Small intestine (tissue), 7 donors: Measurements from ENCODE around the gene SYTL4. TPM values are rescaled to one million over a fixed set of nuclear protein-coding genes. Genes with fewer than 3 reads are reported as not detected.

ENCODE experiments used
- DNase-seq, 2 donors: peaks; one replicate each; pipeline versions ENCODE4 v3.0.0 to v3.0.0-alpha.2; 2013
- FAIRE-seq: peaks from 2 replicates; lab custom pipeline; 2012; peaks lifted over from hg19 to GRCh38; lab: Jason Lieb, UNC
- H3K27ac ChIP-seq, 3 donors: one replicate each; pipeline ENCODE4 v1.5.1; 2013; ENCODE audit warnings: low read length in 2 of 3, mild to moderate bottlenecking in 2 of 3, control low read depth in 1 of 3, inconsistent platforms in 1 of 3, low read depth in 1 of 3, moderate library complexity in 1 of 3
- H3K27me3 ChIP-seq, 3 donors: one replicate each; pipeline ENCODE4 v1.6.1; 2013; ENCODE audit warnings: low read length in 3 of 3, inconsistent platforms in 1 of 3; ENCODE audit not compliant: control insufficient read depth in 3 of 3, insufficient read depth in 3 of 3
- H3K36me3 ChIP-seq, 3 donors: one replicate each; pipeline ENCODE4 v1.6.1; 2013; ENCODE audit warnings: low read length in 3 of 3, inconsistent platforms in 1 of 3, low read depth in 1 of 3, mild to moderate bottlenecking in 1 of 3, moderate library complexity in 1 of 3; ENCODE audit not compliant: control insufficient read depth in 3 of 3, insufficient read depth in 2 of 3
- H3K4me1 ChIP-seq, 3 donors: one replicate each; pipeline ENCODE4 v1.6.1; 2013; ENCODE audit warnings: low read length in 2 of 3, inconsistent platforms in 1 of 3, low read depth in 1 of 3, mild to moderate bottlenecking in 1 of 3, moderate library complexity in 1 of 3; ENCODE audit not compliant: control insufficient read depth in 3 of 3, insufficient read depth in 2 of 3
- H3K4me3 ChIP-seq, 3 donors: one replicate each; pipeline ENCODE4 v1.5.1; 2013; ENCODE audit warnings: low read length in 3 of 3, control low read depth in 1 of 3, inconsistent platforms in 1 of 3, low read depth in 1 of 3, mild to moderate bottlenecking in 1 of 3, moderate library complexity in 1 of 3
- H3K9me3 ChIP-seq, 2 donors: one replicate each; pipeline ENCODE4 v1.6.1; 2013; ENCODE audit warnings: low read depth in 1 of 2, low read length in 1 of 2; ENCODE audit not compliant: control insufficient read depth in 2 of 2, insufficient read depth in 1 of 2
- WGBS, 3 donors: extraction: QIAGEN DNeasy Blood & Tissue Kit; methylation state at CpG; one replicate each; pipeline ENCODE4 v1.1.7; 2013; 5-methylcytosine and 5-hydroxymethylcytosine counted together
- polyA plus RNA-seq, 4 donors: library from polyadenylated mRNA; stranded (reverse) in 3 of 4; unstranded in 1 of 4; fragments of 200-250 nt in 3 of 4; fragments of 120-200 nt in 1 of 4; gene quantifications; one replicate each; pipeline versions ENCODE4 v1.2.1 to v1.2.3, GENCODE V29; 2013
- donor health status: healthy with polysubstance abuse.
- donor health status: control.
- donor health status: control.
- donor health status: Bipolar disorder and iron deficiency.
- donor health status: healthy.

The SYTL4 gene
- polyA plus RNA-seq, 4 donors = 3.8 to 8.4 (median 5.4) TPM

DNA sequence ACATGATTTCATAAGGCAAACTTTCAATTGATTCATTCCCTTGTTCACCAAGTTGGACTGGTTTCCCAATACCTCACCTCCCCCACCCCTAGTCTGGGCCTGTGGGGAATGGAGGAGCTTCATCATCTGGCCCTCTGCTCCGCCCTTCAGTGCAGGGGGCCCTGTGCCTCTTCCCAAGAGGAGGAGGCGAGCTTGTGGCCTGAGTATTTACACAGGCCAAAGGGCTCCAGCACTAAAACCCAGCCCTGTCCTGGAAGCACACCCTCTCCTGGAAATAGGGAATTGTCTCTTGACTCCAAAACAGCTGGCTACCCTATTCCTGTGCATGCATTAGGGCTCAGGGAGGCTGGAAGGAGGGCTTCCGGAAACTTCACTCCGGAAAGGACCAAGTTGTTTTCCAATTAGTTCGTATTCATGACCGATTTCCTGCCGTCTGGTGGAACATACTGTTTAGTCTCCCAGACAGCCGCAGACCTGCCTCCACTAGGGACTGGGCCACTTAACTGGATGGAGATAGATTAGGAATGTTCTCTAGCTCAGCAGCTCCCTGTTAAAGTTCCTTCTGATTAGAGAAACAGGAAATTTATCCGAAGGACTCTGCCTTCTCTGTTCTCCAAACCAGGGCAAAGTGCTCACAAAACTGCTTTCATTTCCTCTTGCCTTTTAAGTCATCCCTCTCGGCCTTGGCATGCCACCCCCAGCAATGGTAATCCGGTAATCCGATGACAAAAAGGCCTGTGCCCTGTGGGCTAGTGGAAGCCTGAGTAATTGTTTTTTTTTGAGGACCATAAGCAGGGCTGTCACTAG lies 82.2 kb downstream of the SYTL4 start:
- no peaks in the 10 kb centered on the region for H3K36me3 ChIP-seq
- H3K4me1 ChIP-seq = peaks cover 0 to 55% (median 0%) of the 10 kb centered on the region in 3 donors
- peak overlapping the region; percentile 30 to 93 (median 86) for H3K27ac ChIP-seq
- peak; percentile 77 to 85 for DNase-seq
- WGBS, 3 donors = 18 to 45% (median 26%) methylated on average over 11 to 12 of the region's 12 CpGs
- no peaks in the 10 kb centered on the region for H3K9me3 ChIP-seq
- FAIRE-seq = no peak
- H3K27me3 ChIP-seq = peaks cover 0 to 2% (median 0%) of the 10 kb centered on the region in 3 donors
- H3K4me3 ChIP-seq = no peak overlapping the region

DNA sequence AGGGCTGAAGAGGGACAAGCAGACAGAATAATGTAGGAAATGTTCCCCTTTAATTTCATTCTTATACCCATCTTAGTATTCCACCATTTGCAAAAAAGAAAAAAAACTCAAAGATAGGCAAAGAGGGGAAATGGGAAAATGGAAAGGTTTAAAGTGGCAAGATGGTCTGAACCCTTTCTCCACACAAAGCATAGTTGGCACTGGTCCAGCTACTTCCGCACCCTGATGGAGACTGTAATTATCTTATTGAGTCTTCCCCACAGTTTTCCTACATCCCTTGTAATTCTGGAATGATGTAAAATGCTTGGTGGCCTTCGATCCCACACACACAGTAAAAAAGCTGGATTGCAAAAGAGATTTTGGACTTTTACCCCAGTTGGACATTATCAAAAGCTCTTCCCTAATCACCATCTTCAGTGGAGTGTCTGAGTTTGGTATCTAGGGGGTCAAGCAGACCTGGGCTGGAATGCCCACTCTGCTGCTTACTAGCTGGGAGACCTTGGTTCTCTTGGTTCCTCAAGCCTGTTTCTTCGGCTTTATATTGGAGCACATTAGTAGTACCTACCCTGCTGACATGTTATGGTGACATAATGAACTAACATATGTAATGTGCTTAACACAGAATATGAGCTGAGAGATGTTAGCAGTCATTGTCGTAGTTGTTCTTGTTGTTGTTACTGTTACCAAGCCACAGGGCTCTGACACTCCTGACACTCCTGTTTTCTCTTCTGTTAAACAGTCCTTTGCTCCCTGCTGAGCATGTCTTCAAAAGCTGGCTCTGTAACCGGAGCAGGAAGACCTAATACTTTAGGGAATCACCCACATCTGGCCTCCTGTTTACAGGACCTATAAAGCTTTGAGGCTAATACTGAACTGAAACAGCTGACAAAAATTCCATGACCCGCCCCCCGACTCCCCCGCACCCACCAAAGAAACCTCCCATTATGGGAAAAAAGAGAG lies 83.2 kb downstream of the SYTL4 start:
- Histone ChIP-seq H3K27ac (peak overlapping the region in 2 of 3 donors; percentile 86 to 93), H3K4me1 (peaks cover 0 to 49% (median 0%) of the 10 kb centered on the region in 3 donors), H3K36me3 (no peaks in the 10 kb centered on the region), H3K4me3 (no peak overlapping the region), H3K9me3 (no peaks in the 10 kb centered on the region), H3K27me3 (peaks cover 0 to 2% (median 0%) of the 10 kb centered on the region in 3 donors)
- DNase-seq = peak; percentile 3 to 70
- no peak for FAIRE-seq
- 55 to 75% (median 68%) methylated on average over 8 of the region's 8 CpGs for WGBS, 3 donors

DNA sequence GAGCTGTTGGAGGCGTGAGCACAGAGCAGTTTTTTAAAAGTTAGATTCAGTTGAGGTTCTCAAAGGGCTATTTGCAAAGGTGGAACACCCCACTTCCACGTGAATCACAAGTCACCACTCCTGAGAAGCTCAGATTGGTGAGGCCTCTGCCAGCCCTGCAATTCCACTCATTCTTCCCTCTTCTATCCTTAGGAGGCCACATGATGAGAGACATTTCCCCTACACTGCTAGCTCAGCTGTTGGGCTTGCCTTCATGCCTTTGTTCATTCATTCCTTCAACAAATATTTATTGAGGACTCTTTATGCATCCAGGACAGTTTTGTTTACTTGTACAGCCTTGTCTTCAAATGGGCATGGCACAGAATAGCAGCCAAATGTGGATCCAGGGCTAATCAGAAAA lies 84.2 kb downstream of the SYTL4 start:
- Histone ChIP-seq H3K4me1 (peaks cover 0 to 52% (median 0%) of the 10 kb centered on the region in 3 donors), H3K4me3 (no peak overlapping the region), H3K36me3 (no peaks in the 10 kb centered on the region), H3K9me3 (no peaks in the 10 kb centered on the region), H3K27ac (peak overlapping the region in 2 of 3 donors; percentile 86 to 93), H3K27me3 (peaks cover 0 to 2% (median 0%) of the 10 kb centered on the region in 3 donors)
- DNase-seq = no peak
- 56 to 75% (median 74%) methylated on average over 2 of the region's 2 CpGs for WGBS, 3 donors
- no peak for FAIRE-seq

DNA sequence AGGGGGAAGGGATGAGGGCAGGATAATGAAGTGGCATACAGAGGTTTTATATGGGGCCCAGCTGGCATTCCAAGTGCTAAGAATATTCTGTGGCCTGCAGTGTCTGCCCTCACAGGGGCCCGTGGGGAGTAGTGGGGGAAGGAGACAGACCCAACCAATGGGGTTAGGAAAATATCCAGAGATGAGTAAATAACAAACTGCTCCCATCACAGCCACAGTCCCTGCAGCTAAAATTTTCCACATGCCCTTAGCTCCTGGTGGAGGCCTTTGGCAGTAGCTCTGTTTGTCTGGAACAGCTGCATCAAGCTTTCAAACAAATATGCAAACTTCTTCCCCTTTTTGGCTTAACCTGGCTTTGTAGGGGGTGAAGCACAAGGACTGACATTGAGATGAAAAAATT lies 84.8 kb downstream of the SYTL4 start:
- peaks cover 0 to 2% (median 0%) of the 10 kb centered on the region in 3 donors for H3K27me3 ChIP-seq
- H3K9me3 ChIP-seq = no peaks in the 10 kb centered on the region
- peak overlapping the region in 1 of 3 donors; percentile 86 for H3K27ac ChIP-seq
- WGBS, 3 donors = 13 to 92% (median 22%) methylated on average over 1 of the region's 1 CpG
- DNase-seq (no peak), FAIRE-seq (no peak)
- peaks cover 0 to 52% (median 0%) of the 10 kb centered on the region in 3 donors for H3K4me1 ChIP-seq
- no peaks in the 10 kb centered on the region for H3K36me3 ChIP-seq
- H3K4me3 ChIP-seq = no peak overlapping the region

DNA sequence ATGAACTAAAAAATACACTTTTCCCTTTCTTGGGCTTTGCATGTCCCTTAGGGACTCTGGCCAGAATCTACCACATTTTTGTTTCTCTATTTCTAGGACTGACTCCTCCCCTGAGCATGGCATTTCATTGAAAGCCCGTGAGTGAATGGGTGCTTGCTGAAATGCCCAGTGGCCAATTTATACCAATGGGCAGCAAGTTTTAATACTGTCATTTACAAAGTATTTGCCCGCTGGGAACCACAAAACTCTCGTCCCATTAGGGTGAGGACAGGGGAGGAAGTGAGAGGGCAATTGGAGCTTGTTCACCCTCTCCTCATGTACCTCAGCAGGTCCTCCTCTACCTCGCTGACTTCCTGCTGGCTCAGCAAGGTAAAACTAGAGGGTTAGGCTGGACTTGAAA lies 86.8 kb downstream of the SYTL4 start:
- no peak overlapping the region for H3K4me3 ChIP-seq
- no peaks in the 10 kb centered on the region for H3K27me3 ChIP-seq
- DNase-seq (no peak), FAIRE-seq (no peak)
- H3K36me3 ChIP-seq = no peaks in the 10 kb centered on the region
- H3K27ac ChIP-seq = peak overlapping the region in 1 of 3 donors; percentile 32
- peaks cover 0 to 41% (median 0%) of the 10 kb centered on the region in 3 donors for H3K4me1 ChIP-seq
- 63 to 79% (median 74%) methylated on average over 4 of the region's 4 CpGs for WGBS, 3 donors
- H3K9me3 ChIP-seq = no peaks in the 10 kb centered on the region

DNA sequence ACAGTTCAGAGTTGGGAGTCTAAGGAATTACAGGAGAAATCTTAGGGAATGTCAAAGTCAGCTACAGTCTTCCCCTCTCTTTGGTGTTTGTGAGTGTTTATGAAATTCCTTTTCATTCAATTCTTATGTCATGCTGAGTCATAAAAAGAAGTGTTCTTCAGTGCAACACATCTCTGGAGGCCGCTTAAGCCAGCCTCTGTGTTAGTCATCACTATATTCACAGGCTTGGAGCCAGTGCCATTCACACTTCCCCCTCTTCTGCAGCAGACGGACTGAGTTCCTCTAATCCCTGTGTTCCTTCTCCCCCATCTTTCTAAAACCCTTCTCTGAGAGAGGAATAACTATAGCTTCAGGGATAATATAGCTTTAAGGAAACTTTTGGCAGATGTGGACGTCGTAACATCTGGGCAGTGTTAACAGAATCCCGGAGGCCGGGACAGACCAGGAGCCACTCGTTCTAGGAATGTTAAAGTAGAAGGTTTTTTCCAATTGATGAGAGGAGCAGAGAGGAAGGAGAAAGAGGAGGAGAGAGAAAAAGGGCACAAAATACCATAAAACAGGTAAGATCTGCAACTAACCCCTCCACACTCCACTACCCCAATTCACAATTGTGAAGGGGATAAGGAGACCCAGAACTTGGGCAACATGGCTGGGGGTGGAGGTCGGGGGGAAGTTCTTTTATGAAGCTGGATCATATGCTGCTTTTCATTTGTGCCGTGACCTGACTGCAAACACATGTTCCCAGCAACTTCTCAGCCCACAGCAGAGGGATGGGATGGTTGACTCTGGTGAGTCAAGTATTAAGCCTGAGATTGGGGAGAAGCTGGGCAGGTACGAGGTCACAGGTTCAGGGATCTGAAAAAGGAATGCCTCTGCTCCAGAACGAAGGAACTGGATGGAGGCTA lies 87.7 kb downstream of the SYTL4 start, which contains the start of gene SRPX2:
SRPX2 (plus strand) TSS at position 244 of the 905 bp plus-strand sequence. CDS start 2,124 bp downstream, outside the sequence.
- H3K27ac ChIP-seq = peak within 1 kb of the TSS in 2 of 3 donors; percentile 13 to 79
- FAIRE-seq (no peak), DNase-seq (peak in 1 of 2 donors; percentile 31)
- WGBS, 3 donors = 53 to 58% (median 55%) methylated on average over 11 of the region's 11 CpGs
- no peaks in the 10 kb centered on the region for H3K27me3 ChIP-seq
- peaks cover 0 to 34% (median 0%) of the 10 kb centered on the region in 3 donors for H3K4me1 ChIP-seq
- no peaks in the 10 kb centered on the region for H3K36me3 ChIP-seq
- peak within 1 kb of the TSS in 1 of 3 donors; percentile 26 for H3K4me3 ChIP-seq
- no peaks in the 10 kb centered on the region for H3K9me3 ChIP-seq

DNA sequence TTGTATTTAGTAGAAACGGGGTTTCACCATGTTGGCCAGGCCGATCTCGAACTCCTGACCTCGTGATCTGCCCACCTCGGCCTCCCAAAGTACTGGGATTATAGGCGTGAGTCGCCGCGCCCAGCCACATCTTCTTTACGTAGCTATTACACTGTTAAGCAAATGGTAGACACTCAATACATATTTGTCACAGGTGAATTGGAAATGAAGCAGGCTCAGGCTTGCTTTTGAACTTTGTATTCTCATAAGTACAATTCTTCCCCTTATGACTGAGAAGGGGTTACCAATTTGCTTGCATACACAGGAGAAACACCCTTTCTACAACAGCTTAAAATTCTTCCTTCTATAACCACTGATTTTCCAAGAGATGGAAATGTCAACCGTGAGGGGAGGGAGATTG lies 88.7 kb downstream of the SYTL4 start:
- Histone ChIP-seq H3K4me3 (no peak overlapping the region), H3K4me1 (peaks cover 0 to 25% (median 0%) of the 10 kb centered on the region in 3 donors), H3K27me3 (no peaks in the 10 kb centered on the region), H3K9me3 (no peaks in the 10 kb centered on the region), H3K27ac (peak overlapping the region in 1 of 3 donors; percentile 13), H3K36me3 (no peaks in the 10 kb centered on the region)
- FAIRE-seq (no peak), DNase-seq (no peak)
- 83 to 93% (median 89%) methylated on average over 11 of the region's 11 CpGs for WGBS, 3 donors
